Activated naive CD8-positive, alpha-beta T cell treated with anti-CD3 and anti-CD28 coated beads for 36 hours (primary cell): ENCODE results near the gene PAK3. TPM values are rescaled to one million over a fixed set of nuclear protein-coding genes. Genes with fewer than 3 reads are reported as not detected.

Experiments used
- DNase-seq: peaks from one replicate; pipeline ENCODE4 v3.0.0; 2021
- H3K27ac Mint-ChIP-seq: one replicate; pipeline ENCODE4 v1.8.0; 2022; ENCODE audit warnings: mild to moderate bottlenecking, moderate library complexity, mixed read lengths
- H3K27me3 Mint-ChIP-seq: one replicate; pipeline ENCODE4 v1.8.0; 2022; ENCODE audit warnings: mild to moderate bottlenecking, mixed read lengths
- H3K36me3 Mint-ChIP-seq: one replicate; pipeline ENCODE4 v1.8.0; 2021; ENCODE audit warnings: mild to moderate bottlenecking, mixed read lengths
- H3K4me1 Mint-ChIP-seq: one replicate; pipeline ENCODE4 v1.8.0; 2021; ENCODE audit warnings: mixed read lengths
- H3K4me3 Mint-ChIP-seq: one replicate; pipeline ENCODE4 v1.8.0; 2022; ENCODE audit warnings: mild to moderate bottlenecking, moderate library complexity, mixed read lengths
- H3K9me3 Mint-ChIP-seq: one replicate; pipeline ENCODE4 v1.8.0; 2022; ENCODE audit warnings: mixed read lengths
- total RNA-seq, 2 experiments: library from RNA; stranded (reverse); gene quantifications; one replicate each; pipeline ENCODE4 v1.2.3, GENCODE V29; 2021

The PAK3 gene
- total RNA-seq: under 1 TPM in 1 of 2 experiments, not detected in 1; 0.62 TPM

- Mint-ChIP-seq H3K36me3 (no peaks in the 10 kb centered on the region), H3K9me3 (no peaks in the 10 kb centered on the region), H3K4me3 (peak within 1 kb of the TSS; percentile 76), H3K27me3 (peaks cover 28% of the 10 kb centered on the region), H3K27ac (no peak within 1 kb of the TSS), H3K4me1 (peaks cover 8% of the 10 kb centered on the region)
- DNase-seq: peak; percentile 12
Observed at GRCh38 chrX:111095974-111096895, at the start of gene PAK3. Gene PAK3, plus strand, starts transcription at chrX:111096191. Its CDS starts 26,913 bp downstream, at chrX:111123104.

GRCh38 chrX:111047575-111047974 is 48.4 kb upstream of the PAK3 start:
- no peaks in the 10 kb centered on the region for H3K36me3 Mint-ChIP-seq
- H3K27ac Mint-ChIP-seq: no peak overlapping the region
- H3K9me3 Mint-ChIP-seq: no peaks in the 10 kb centered on the region
- H3K4me3 Mint-ChIP-seq: no peak overlapping the region
- no peak for DNase-seq
- H3K27me3 Mint-ChIP-seq: no peaks in the 10 kb centered on the region
- H3K4me1 Mint-ChIP-seq: no peaks in the 10 kb centered on the region

- H3K27me3 Mint-ChIP-seq: no peaks in the 10 kb centered on the region
- no peaks in the 10 kb centered on the region for H3K36me3 Mint-ChIP-seq
- H3K4me1 Mint-ChIP-seq: peaks cover 2% of the 10 kb centered on the region
- H3K4me3 Mint-ChIP-seq: no peak overlapping the region
- H3K9me3 Mint-ChIP-seq: no peaks in the 10 kb centered on the region
- H3K27ac Mint-ChIP-seq: no peak overlapping the region
- DNase-seq: no peak
Observed at GRCh38 chrX:111052478-111052877, 43.5 kb upstream of the PAK3 start.

- H3K4me3 Mint-ChIP-seq: no peak overlapping the region
- H3K4me1 Mint-ChIP-seq: no peaks in the 10 kb centered on the region
- no peak overlapping the region for H3K27ac Mint-ChIP-seq
Observed at GRCh38 chrX:111071542-111072277, 24.3 kb upstream of the PAK3 start.

GRCh38 chrX:111083081-111083480 is 12.9 kb upstream of the PAK3 start:
- H3K27ac Mint-ChIP-seq: no peak overlapping the region
- no peak overlapping the region for H3K4me3 Mint-ChIP-seq
- no peaks in the 10 kb centered on the region for H3K36me3 Mint-ChIP-seq
- no peaks in the 10 kb centered on the region for H3K27me3 Mint-ChIP-seq
- H3K4me1 Mint-ChIP-seq: no peaks in the 10 kb centered on the region
- H3K9me3 Mint-ChIP-seq: no peaks in the 10 kb centered on the region
- no peak for DNase-seq

More at GRCh38 chrX:111071542-111072277, 24.3 kb upstream of the PAK3 start:
- no peaks in the 10 kb centered on the region for H3K36me3 Mint-ChIP-seq
- no peaks in the 10 kb centered on the region for H3K9me3 Mint-ChIP-seq
- no peaks in the 10 kb centered on the region for H3K27me3 Mint-ChIP-seq
- DNase-seq: no peak

- Mint-ChIP-seq H3K4me3 (no peak overlapping the region), H3K4me1 (no peaks in the 10 kb centered on the region), H3K27me3 (peaks cover 7% of the 10 kb centered on the region), H3K36me3 (no peaks in the 10 kb centered on the region), H3K27ac (no peak overlapping the region), H3K9me3 (no peaks in the 10 kb centered on the region)
- DNase-seq: no peak
Observed at GRCh38 chrX:111086591-111087006, 9.4 kb upstream of the PAK3 start.

GRCh38 chrX:111088628-111089027 is 7.4 kb upstream of the PAK3 start:
- Mint-ChIP-seq H3K27me3 (peaks cover 8% of the 10 kb centered on the region), H3K4me3 (no peak overlapping the region), H3K9me3 (no peaks in the 10 kb centered on the region), H3K4me1 (no peaks in the 10 kb centered on the region), H3K36me3 (no peaks in the 10 kb centered on the region), H3K27ac (no peak overlapping the region)
- DNase-seq: no peak

GRCh38 chrX:111090458-111090857 is 5.5 kb upstream of the PAK3 start:
- Mint-ChIP-seq H3K9me3 (no peaks in the 10 kb centered on the region), H3K27ac (no peak overlapping the region), H3K36me3 (no peaks in the 10 kb centered on the region), H3K27me3 (peaks cover 18% of the 10 kb centered on the region), H3K4me1 (peaks cover 2% of the 10 kb centered on the region), H3K4me3 (no peak overlapping the region)
- no peak for DNase-seq

GRCh38 chrX:111098874-111099273 is 2.9 kb downstream of the PAK3 start:
- H3K4me3 Mint-ChIP-seq: no peak overlapping the region
- H3K36me3 Mint-ChIP-seq: no peaks in the 10 kb centered on the region
- H3K4me1 Mint-ChIP-seq: peaks cover 8% of the 10 kb centered on the region
- no peak overlapping the region for H3K27ac Mint-ChIP-seq
- DNase-seq: peak; percentile 49
- H3K27me3 Mint-ChIP-seq: peaks cover 25% of the 10 kb centered on the region
- H3K9me3 Mint-ChIP-seq: no peaks in the 10 kb centered on the region

- Mint-ChIP-seq H3K9me3 (no peaks in the 10 kb centered on the region), H3K4me1 (peaks cover 7% of the 10 kb centered on the region), H3K36me3 (no peaks in the 10 kb centered on the region), H3K4me3 (no peak overlapping the region), H3K27me3 (peaks cover 18% of the 10 kb centered on the region), H3K27ac (no peak overlapping the region)
- DNase-seq: no peak
Observed at GRCh38 chrX:111100191-111100590, 4.2 kb downstream of the PAK3 start.

GRCh38 chrX:111101580-111101979 is 5.6 kb downstream of the PAK3 start:
- DNase-seq: no peak
- Mint-ChIP-seq H3K9me3 (no peaks in the 10 kb centered on the region), H3K4me1 (peaks cover 2% of the 10 kb centered on the region), H3K4me3 (no peak overlapping the region), H3K27me3 (peaks cover 10% of the 10 kb centered on the region), H3K36me3 (no peaks in the 10 kb centered on the region), H3K27ac (no peak overlapping the region)

- Mint-ChIP-seq H3K9me3 (no peaks in the 10 kb centered on the region), H3K4me3 (no peak overlapping the region), H3K27ac (no peak overlapping the region), H3K4me1 (peaks cover 2% of the 10 kb centered on the region), H3K36me3 (no peaks in the 10 kb centered on the region), H3K27me3 (peaks cover 6% of the 10 kb centered on the region)
- DNase-seq: no peak
Observed at GRCh38 chrX:111102636-111103035, 6.6 kb downstream of the PAK3 start.

- Mint-ChIP-seq H3K4me1 (no peaks in the 10 kb centered on the region), H3K36me3 (no peaks in the 10 kb centered on the region), H3K9me3 (no peaks in the 10 kb centered on the region), H3K4me3 (no peak overlapping the region), H3K27me3 (no peaks in the 10 kb centered on the region), H3K27ac (no peak overlapping the region)
- DNase-seq: no peak
Observed at GRCh38 chrX:111103246-111103645, 7.3 kb downstream of the PAK3 start.

GRCh38 chrX:111110098-111110775 is 14.2 kb downstream of the PAK3 start:
- H3K9me3 Mint-ChIP-seq: no peaks in the 10 kb centered on the region
- H3K27me3 Mint-ChIP-seq: no peaks in the 10 kb centered on the region
- H3K36me3 Mint-ChIP-seq: no peaks in the 10 kb centered on the region
- H3K4me3 Mint-ChIP-seq: no peak overlapping the region
- H3K27ac Mint-ChIP-seq: no peak overlapping the region
- DNase-seq: no peak
- no peaks in the 10 kb centered on the region for H3K4me1 Mint-ChIP-seq

- H3K36me3 Mint-ChIP-seq: no peaks in the 10 kb centered on the region
- no peaks in the 10 kb centered on the region for H3K9me3 Mint-ChIP-seq
- no peak for DNase-seq
- no peaks in the 10 kb centered on the region for H3K4me1 Mint-ChIP-seq
- H3K27me3 Mint-ChIP-seq: no peaks in the 10 kb centered on the region
- no peak overlapping the region for H3K27ac Mint-ChIP-seq
- H3K4me3 Mint-ChIP-seq: no peak overlapping the region
Observed at GRCh38 chrX:111114806-111115205, 18.8 kb downstream of the PAK3 start.
